Aorta (tissue), 5 donors: ENCODE results near the gene AP3D1. TPM values are rescaled to one million over a fixed set of nuclear protein-coding genes. Genes with fewer than 3 reads are reported as not detected.

Experiments
- ATAC-seq: fragments of 200-7000 bp; cut with Tn5 transposase; one replicate; pipeline ENCODE4 v1.9.1; 2022; ENCODE audit warnings: moderate library complexity; ENCODE audit not compliant: low FRiP score
- DNase-seq, 2 donors: peaks; one replicate each; pipeline ENCODE4 v3.0.0-alpha.2; 2020
- H3K27ac ChIP-seq, 2 donors: one replicate each; pipeline ENCODE4 v1.5.1; 2013; ENCODE audit warnings: low read length in 2 of 2, mild to moderate bottlenecking in 2 of 2, moderate library complexity in 2 of 2, control low read depth in 1 of 2, inconsistent platforms in 1 of 2, low read depth in 1 of 2
- H3K27me3 ChIP-seq, 2 donors: one replicate each; pipeline ENCODE4 v1.6.1; 2013; ENCODE audit warnings: control low read depth in 1 of 2, low read length in 1 of 2, mild to moderate bottlenecking in 1 of 2, moderate library complexity in 1 of 2; ENCODE audit not compliant: insufficient read depth in 2 of 2, control insufficient read depth in 1 of 2
- H3K36me3 ChIP-seq, 2 donors: one replicate each; pipeline ENCODE4 v1.6.1; 2013; ENCODE audit warnings: control low read depth in 1 of 2, low read length in 1 of 2, mild to moderate bottlenecking in 1 of 2; ENCODE audit not compliant: insufficient read depth in 2 of 2, control insufficient read depth in 1 of 2
- H3K4me1 ChIP-seq, 2 donors: one replicate each; pipeline ENCODE4 v1.6.1; 2013; ENCODE audit warnings: low read length in 2 of 2, control low read depth in 1 of 2, mild to moderate bottlenecking in 1 of 2, moderate library complexity in 1 of 2; ENCODE audit not compliant: insufficient read depth in 2 of 2, control insufficient read depth in 1 of 2
- H3K4me3 ChIP-seq, 2 donors: one replicate each; pipeline ENCODE4 v1.5.1; 2013; ENCODE audit warnings: low read length in 2 of 2, control low read depth in 1 of 2, mild to moderate bottlenecking in 1 of 2
- H3K9me3 ChIP-seq: one replicate; pipeline ENCODE4 v1.6.1; 2013; ENCODE audit warnings: mild to moderate bottlenecking, low read length; ENCODE audit not compliant: control insufficient read depth
- WGBS, 2 donors: extraction: QIAGEN DNeasy Blood & Tissue Kit; methylation state at CpG; one replicate each; pipeline ENCODE4 v1.1.7; 2013; 5-methylcytosine and 5-hydroxymethylcytosine counted together
- intact Hi-C, 2 donors: fragments of 100-400 bp; cut with DNase I; formaldehyde crosslinking; loops; one replicate each; pipeline versions ENCODE4 v1.14.2 to v1.15.0; 2022
- polyA plus RNA-seq, 2 donors: library from polyadenylated mRNA; stranded (reverse); fragments of 200-250 nt; gene quantifications; one replicate each; pipeline ENCODE4 v1.2.3, GENCODE V29; 2013
- total RNA-seq, 2 donors: library from RNA; stranded (reverse); fragmentation: NEBNext Ultra II Directional; extraction: Animal tissue kit (Norgen Biotek cat#: 25700); gene quantifications; one replicate each; pipeline ENCODE4 v1.2.1, GENCODE V29; 2021
- donor health status: healthy with polysubstance abuse.
- donor health status: Bipolar disorder and iron deficiency.
- donor health status: DM: no; HTN: no; CAD: no.
- donor health status: DM: no; HTN: no; CAD: no.
- donor health status: DM: yes; HTN: yes; CAD: no.

AP3D1 gene
- total and polyA plus RNA-seq, 4 donors, result 31.7 to 84.3 (median 68.3) TPM

GRCh38 chr19:2113439-2114211, 37.7 kb downstream of the AP3D1 start:
- H3K36me3 ChIP-seq, result peaks cover 3 to 25% of the 10 kb centered on the region in 2 donors
- H3K4me1 ChIP-seq, result no peaks in the 10 kb centered on the region
- H3K27ac ChIP-seq, result no peak overlapping the region
- WGBS, 2 donors, result 74 to 77% methylated on average over 24 of the region's 24 CpGs
- no peak overlapping the region for H3K4me3 ChIP-seq
- intact Hi-C loops, result no loop called here
- no peaks in the 10 kb centered on the region for H3K27me3 ChIP-seq
- peak; percentile 63 to 84 for DNase-seq
- ATAC-seq, result no peak
- no peaks in the 10 kb centered on the region for H3K9me3 ChIP-seq

DNA sequence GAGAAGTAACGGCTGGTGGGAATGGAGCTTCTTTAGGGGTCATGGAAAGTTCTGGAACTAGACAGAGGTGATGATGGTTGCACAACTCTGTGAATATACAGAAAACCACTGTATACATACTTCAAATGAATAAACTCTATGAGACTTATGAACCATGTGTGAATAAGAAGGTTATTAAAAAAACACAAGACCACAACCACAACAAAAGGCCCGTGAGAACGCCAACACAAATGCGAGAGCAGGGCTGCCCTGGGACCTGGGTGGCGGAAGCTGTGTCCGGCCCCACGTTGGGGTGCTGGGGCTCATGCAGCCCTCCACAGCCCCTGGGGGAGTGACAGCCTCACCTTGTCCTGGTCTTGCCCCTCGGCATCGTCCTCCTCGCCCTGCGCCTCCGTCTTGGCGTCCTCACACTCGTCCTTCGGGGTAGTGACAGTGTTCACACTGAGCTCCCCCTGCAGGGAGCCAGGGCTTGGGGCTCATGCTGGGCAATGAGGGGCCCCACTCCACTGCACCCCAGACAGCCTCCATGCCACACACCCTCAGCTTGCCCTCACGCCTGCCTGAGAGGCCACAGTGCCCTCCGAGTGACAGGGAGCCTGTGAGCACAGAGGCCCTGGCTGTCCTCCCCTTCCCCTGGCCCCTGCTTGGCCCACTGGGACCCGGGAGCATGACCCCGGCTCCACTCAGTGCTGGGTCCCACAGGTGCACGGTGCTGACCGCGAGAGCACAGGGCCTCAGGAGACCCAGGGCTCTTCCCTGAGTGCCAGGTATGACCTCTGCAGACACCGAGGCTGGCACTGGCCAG, 38.6 kb downstream of the AP3D1 start:
- ATAC-seq (no peak), DNase-seq (no peak)
- H3K27me3 ChIP-seq, result no peaks in the 10 kb centered on the region
- H3K9me3 ChIP-seq, result no peaks in the 10 kb centered on the region
- no peak overlapping the region for H3K4me3 ChIP-seq
- peaks cover 3 to 26% of the 10 kb centered on the region in 2 donors for H3K36me3 ChIP-seq
- WGBS, 2 donors, result 79 to 84% methylated on average over 23 of the region's 23 CpGs
- no peaks in the 10 kb centered on the region for H3K4me1 ChIP-seq
- intact Hi-C loops, result no loop called here
- H3K27ac ChIP-seq, result no peak overlapping the region

GRCh38 chr19:2111886-2112285, 39.5 kb downstream of the AP3D1 start:
- Histone ChIP-seq H3K4me1 (no peaks in the 10 kb centered on the region), H3K27me3 (no peaks in the 10 kb centered on the region), H3K4me3 (no peak overlapping the region), H3K27ac (no peak overlapping the region), H3K9me3 (no peaks in the 10 kb centered on the region), H3K36me3 (peaks cover 3 to 24% of the 10 kb centered on the region in 2 donors)
- no peak for ATAC-seq
- 91 to 92% methylated on average over 20 of the region's 20 CpGs for WGBS, 2 donors
- intact Hi-C loops, result no loop called here
- DNase-seq, result no peak

GRCh38 chr19:2111425-2111824, 39.9 kb downstream of the AP3D1 start:
- no peak for ATAC-seq
- Histone ChIP-seq H3K27me3 (no peaks in the 10 kb centered on the region), H3K4me1 (no peaks in the 10 kb centered on the region), H3K27ac (no peak overlapping the region), H3K4me3 (no peak overlapping the region), H3K36me3 (peaks cover 6 to 20% of the 10 kb centered on the region in 2 donors), H3K9me3 (no peaks in the 10 kb centered on the region)
- DNase-seq, result no peak
- 91 to 92% methylated on average over 22 of the region's 22 CpGs for WGBS, 2 donors
- intact Hi-C loops, result no loop called here

DNA sequence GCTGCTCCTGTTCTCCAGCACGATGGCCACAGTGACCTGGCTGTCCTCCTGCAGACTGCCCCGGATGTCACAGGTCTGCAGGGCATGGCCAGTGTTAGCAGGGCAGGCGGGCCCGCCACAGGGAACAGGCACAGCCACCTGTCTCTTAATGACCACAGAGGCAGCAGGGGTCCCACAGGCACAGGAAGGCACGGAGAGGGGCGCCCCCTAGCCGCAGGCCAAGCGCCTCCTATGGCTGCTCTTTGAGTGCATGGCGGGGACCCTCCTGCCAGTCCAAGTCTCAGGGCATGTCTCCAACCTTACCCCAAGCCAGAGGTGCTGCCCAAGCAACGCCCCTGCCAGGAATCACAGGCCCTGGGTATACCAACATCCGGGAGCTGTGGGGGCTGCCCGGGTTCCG, 40.5 kb downstream of the AP3D1 start:
- no peaks in the 10 kb centered on the region for H3K9me3 ChIP-seq
- H3K4me1 ChIP-seq, result no peaks in the 10 kb centered on the region
- intact Hi-C loops, result no loop called here
- no peaks in the 10 kb centered on the region for H3K27me3 ChIP-seq
- no peak for ATAC-seq
- WGBS, 2 donors, result 78 to 79% methylated on average over 13 of the region's 13 CpGs
- H3K27ac ChIP-seq, result no peak overlapping the region
- peaks cover 6 to 18% of the 10 kb centered on the region in 2 donors for H3K36me3 ChIP-seq
- H3K4me3 ChIP-seq, result no peak overlapping the region
- DNase-seq, result no peak

GRCh38 chr19:2109046-2109864, 42.1 kb downstream of the AP3D1 start:
- no peak for ATAC-seq
- 89 to 90% methylated on average over 31 of the region's 31 CpGs for WGBS, 2 donors

DNA sequence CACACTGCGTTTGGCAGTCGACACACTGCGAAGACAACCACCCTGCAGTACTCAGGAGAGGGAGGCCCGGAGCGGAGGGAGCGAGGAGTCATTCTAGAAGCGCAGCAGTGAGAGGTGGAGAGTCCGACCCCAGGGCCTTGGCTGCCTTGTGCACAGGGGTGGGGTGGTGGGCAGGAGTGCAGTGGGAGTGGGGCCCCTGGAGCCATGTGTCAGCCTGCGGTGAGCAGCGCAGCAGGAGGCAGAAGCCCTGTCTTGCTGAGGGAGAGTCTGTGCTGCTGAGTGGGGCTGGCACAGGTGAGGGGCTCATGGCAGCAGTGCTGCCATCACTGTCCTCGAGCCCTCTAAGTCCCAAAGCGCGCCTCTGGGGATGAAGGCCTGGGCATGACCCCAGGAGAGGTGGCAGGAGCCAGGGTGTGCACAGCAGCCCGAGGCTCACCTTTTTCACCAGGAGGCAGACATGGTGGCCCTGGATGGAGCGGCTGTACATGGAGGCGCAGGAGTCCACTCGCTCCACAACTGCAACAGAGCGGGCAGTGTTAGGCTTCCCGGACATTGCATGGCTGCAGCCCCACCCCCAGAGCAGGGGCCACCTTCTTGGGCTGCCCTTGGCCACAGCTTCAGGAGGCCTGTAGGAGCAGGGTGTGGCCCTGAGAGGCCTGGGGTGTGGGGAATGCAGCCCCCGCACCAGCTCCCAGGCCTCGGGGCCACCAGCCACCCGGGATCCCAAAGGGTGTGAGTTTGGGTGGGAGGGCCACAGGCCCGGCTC, 42.9 kb downstream of the AP3D1 start:
- ATAC-seq, result peak; percentile 5
- H3K4me1 ChIP-seq, result no peaks in the 10 kb centered on the region
- H3K27ac ChIP-seq, result no peak overlapping the region
- no peak for DNase-seq
- intact Hi-C loops, result no loop called here
- H3K4me3 ChIP-seq, result no peak overlapping the region
- no peaks in the 10 kb centered on the region for H3K9me3 ChIP-seq
- H3K36me3 ChIP-seq, result peaks cover 6 to 16% of the 10 kb centered on the region in 2 donors
- no peaks in the 10 kb centered on the region for H3K27me3 ChIP-seq
- WGBS, 2 donors, result 92 to 94% methylated on average over 23 of the region's 23 CpGs

More at GRCh38 chr19:2109046-2109864, 42.1 kb downstream of the AP3D1 start:
- no peaks in the 10 kb centered on the region for H3K9me3 ChIP-seq
- intact Hi-C loops, result no loop called here
- DNase-seq, result no peak
- H3K36me3 ChIP-seq, result peaks cover 6 to 20% of the 10 kb centered on the region in 2 donors
- H3K27me3 ChIP-seq, result no peaks in the 10 kb centered on the region
- no peaks in the 10 kb centered on the region for H3K4me1 ChIP-seq
- H3K4me3 ChIP-seq, result no peak overlapping the region
- no peak overlapping the region for H3K27ac ChIP-seq
